Right lobe of liver (tissue), 6 donors: Measurements from ENCODE around the gene JUNB. TPM values are rescaled to one million over a fixed set of nuclear protein-coding genes. Genes with fewer than 3 reads are reported as not detected.

Experiments
- ATAC-seq, 4 donors: fragments of 200-7000 bp; cut with Tn5 transposase; one replicate each; pipeline ENCODE4 v1.9.1; 2020; ENCODE audit warnings: mild to moderate bottlenecking in 4 of 4, moderate library complexity in 4 of 4
- DNase-seq, 3 donors: peaks; one replicate each; pipeline ENCODE4 v3.0.0-alpha.2; 2020
- H3K27ac ChIP-seq, 3 donors: fragments of 200-600 bp; one replicate each; pipeline ENCODE4 v1.8.0; 2022
- H3K27me3 ChIP-seq, 2 donors: fragments of 200-600 bp; one replicate each; pipeline ENCODE4 v1.8.0; 2022
- H3K36me3 ChIP-seq, 4 donors: fragments of 200-600 bp; sonication (generic) in 1 of 4; one replicate each; pipeline versions ENCODE4 v1.5.1 to v1.8.0; 2017 to 2022; ENCODE audit warnings: control low read depth in 1 of 4
- H3K4me1 ChIP-seq, 4 donors: fragments of 200-600 bp; sonication (generic) in 1 of 4; one replicate each; pipeline versions ENCODE4 v1.5.1 to v1.8.0; 2017 to 2022; ENCODE audit warnings: control low read depth in 1 of 4
- H3K4me3 ChIP-seq, 3 donors: fragments of 200-600 bp; one replicate each; pipeline ENCODE4 v1.8.0; 2022
- H3K9me3 ChIP-seq, 4 donors: fragments of 200-600 bp; sonication (generic) in 1 of 4; one replicate each; pipeline versions ENCODE4 v1.5.1 to v1.8.0; 2017 to 2022; ENCODE audit warnings: control low read depth in 1 of 4
- POLR2A ChIP-seq: fragments of 450-650 bp; IDR thresholded peaks from one replicate; pipeline ENCODE4 v1.6.1; 2017; ENCODE audit warnings: antibody characterized with exemption, mild to moderate bottlenecking
- WGBS: methylation state at CpG from one replicate; pipeline ENCODE4 v1.1.6; 2018; ENCODE audit warnings: low coverage, low lambda C conversion rate; ENCODE audit not compliant: insufficient coverage; ENCODE audit errors: missing lambda C conversion rate; 5-methylcytosine and 5-hydroxymethylcytosine counted together
- intact Hi-C, 2 donors: fragments of 100-400 bp; cut with DNase I; formaldehyde crosslinking; loops; one replicate each; pipeline versions ENCODE4 v1.11.2 to v1.14.1; 2022
- total RNA-seq, 6 experiments: library from RNA; depleted of rRNA in 2 of 6; stranded (reverse); fragments of >200 nt in 2 of 6; fragmentation: NEBNext Ultra II Directional in 3 of 6; extraction: Animal tissue kit (Norgen Biotek cat#: 25700) in 3 of 6; gene quantifications; one replicate each; pipeline versions ENCODE4 v1.1.0 to v1.2.4, GENCODE V29; 2016 to 2023
- TF ChIP-seq, protein P1 (sequence below), 4 donors: fragments of 200-600 bp in 3 of 4; fragments of 450-650 bp in 1 of 4; IDR thresholded peaks; one replicate each; pipeline versions ENCODE4 v1.5.1 to v1.8.0; 2016 to 2022; ENCODE audit warnings: antibody characterized with exemption in 4 of 4, mild to moderate bottlenecking in 2 of 4
- donor health status: DM: no; HTN: yes; CAD: no.
- donor health status: DM: no; HTN: no; CAD: no.
- donor health status: DM: no; HTN: no; CAD: no.
- donor health status: DM: no; HTN: yes; CAD: no.
- donor health status: DM: no; HTN: yes; CAD: no.

The JUNB gene
- total RNA-seq, 6 experiments from 2014 or later = 10.2 to 378 (median 66.0) TPM

DNA sequence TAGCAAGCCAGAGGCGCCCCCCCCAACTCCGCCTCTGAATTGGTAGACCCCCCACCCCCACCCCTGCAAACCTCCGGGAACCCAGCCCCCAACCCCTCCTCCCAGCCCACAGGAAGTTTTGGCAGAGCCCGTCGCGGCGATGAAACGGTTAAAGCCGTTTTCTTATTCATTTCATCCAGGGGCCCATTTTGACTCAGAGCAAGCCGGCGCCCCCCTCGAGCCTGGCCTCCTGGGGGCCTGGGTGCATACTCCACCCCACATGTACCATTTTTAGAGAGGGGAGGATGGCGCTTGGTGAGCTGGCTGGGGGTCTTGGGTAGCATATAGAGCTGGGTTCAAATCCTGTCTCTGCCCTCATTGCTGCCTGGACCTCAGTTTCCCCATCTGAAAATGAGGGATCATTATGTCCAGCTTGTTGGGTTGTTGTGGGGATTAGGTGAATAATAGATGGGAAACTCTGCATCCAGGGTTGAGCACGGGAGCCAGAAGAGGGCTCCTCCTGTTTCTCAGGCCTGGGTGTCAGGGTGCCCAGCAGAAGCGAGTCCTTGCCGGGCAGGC, 7.9 kb upstream of the JUNB start:
- no peak for ATAC-seq
- H3K4me1 ChIP-seq = peaks cover 0 to 35% (median 15%) of the 10 kb centered on the region in 4 donors

DNA sequence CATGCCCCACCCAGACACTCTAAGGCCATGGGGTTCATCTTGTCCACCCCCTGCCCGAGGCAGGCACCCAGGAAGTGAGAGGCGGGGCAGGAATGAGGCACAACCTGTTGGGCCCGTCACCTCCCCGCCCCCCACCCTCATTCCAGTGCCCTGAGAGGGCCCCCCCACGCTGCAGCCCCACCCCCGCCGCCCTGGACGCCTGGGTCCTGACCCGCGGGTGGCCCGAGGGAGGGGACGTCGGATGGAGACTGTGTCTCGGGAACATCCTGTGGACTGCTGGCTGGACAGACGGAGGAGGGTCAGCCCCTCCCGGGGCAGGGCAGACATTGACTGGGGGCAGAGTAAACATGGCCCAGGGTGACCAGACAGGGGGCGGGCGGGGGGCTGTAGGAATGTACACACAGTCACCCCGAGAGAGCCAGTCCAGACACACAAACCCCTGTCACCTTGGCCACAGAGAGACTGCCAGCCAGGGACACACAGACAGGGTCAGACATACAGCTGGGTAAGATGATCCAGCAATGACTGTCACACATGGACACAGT, 7.4 kb upstream of the JUNB start:
- Histone ChIP-seq H3K4me3 (no peak overlapping the region), H3K9me3 (no peaks in the 10 kb centered on the region), H3K27ac (peak overlapping the region; percentile 73 to 96 (median 73)), H3K27me3 (no peaks in the 10 kb centered on the region), H3K4me1 (peaks cover 0 to 36% (median 15%) of the 10 kb centered on the region in 4 donors), H3K36me3 (no peaks in the 10 kb centered on the region)
- TF ChIP-seq, protein P1, sequence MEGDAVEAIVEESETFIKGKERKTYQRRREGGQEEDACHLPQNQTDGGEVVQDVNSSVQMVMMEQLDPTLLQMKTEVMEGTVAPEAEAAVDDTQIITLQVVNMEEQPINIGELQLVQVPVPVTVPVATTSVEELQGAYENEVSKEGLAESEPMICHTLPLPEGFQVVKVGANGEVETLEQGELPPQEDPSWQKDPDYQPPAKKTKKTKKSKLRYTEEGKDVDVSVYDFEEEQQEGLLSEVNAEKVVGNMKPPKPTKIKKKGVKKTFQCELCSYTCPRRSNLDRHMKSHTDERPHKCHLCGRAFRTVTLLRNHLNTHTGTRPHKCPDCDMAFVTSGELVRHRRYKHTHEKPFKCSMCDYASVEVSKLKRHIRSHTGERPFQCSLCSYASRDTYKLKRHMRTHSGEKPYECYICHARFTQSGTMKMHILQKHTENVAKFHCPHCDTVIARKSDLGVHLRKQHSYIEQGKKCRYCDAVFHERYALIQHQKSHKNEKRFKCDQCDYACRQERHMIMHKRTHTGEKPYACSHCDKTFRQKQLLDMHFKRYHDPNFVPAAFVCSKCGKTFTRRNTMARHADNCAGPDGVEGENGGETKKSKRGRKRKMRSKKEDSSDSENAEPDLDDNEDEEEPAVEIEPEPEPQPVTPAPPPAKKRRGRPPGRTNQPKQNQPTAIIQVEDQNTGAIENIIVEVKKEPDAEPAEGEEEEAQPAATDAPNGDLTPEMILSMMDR (IDR thresholded peaks at IDR 0.05) = no peak
- no peak for TF ChIP-seq POLR2A
- ATAC-seq = peak; percentile 5 to 48 (median 14)
- WGBS = 7% methylated on average over 6 of the region's 19 CpGs
- intact Hi-C loops = no loop called here
- peak; percentile 67 to 74 (median 73) for DNase-seq

More for the DNA sequence above, 7.9 kb upstream of the JUNB start:
- Histone ChIP-seq H3K36me3 (no peaks in the 10 kb centered on the region), H3K27me3 (no peaks in the 10 kb centered on the region), H3K9me3 (no peaks in the 10 kb centered on the region), H3K27ac (peak overlapping the region; percentile 73 to 96 (median 73)), H3K4me3 (peak overlapping the region in 2 of 3 donors; percentile 53 to 56)
- DNase-seq = no peak
- intact Hi-C loops = no loop called here
- 15% methylated on average over 12 of the region's 16 CpGs for whole genome bisulfite sequencing
- peak; percentile 26 for TF ChIP-seq POLR2A
- TF ChIP-seq, protein P1 (IDR thresholded peaks at IDR 0.05) = no peak

DNA sequence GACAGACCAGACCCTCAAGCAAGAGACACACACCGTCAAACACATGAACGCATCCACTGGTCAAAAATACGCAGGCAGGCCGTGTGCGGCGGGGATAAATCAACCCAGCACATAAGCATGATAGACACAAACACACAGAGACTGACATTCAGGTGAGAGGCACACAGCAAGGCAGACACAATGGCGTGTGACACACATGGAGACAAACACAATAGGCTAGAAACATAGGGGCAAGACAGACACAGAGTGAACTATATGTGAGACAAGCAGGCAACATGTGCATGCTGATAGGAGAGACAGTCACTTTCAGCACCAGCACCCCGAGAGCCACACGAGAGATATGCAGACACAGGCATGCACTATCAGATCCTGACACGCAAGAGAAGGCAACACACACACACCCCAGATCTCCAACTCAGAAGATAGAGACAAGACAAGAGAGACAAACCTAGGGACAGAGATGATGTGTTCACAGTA, 6.9 kb upstream of the JUNB start:
- H3K27me3 ChIP-seq = no peaks in the 10 kb centered on the region
- intact Hi-C loops = no loop called here
- no peaks in the 10 kb centered on the region for H3K36me3 ChIP-seq
- peak overlapping the region; percentile 73 to 96 (median 73) for H3K27ac ChIP-seq
- H3K4me1 ChIP-seq = peaks cover 0 to 36% (median 17%) of the 10 kb centered on the region in 4 donors
- no peak overlapping the region for H3K4me3 ChIP-seq
- no peak for DNase-seq
- no peak for ATAC-seq
- WGBS = 62% methylated on average over 2 of the region's 10 CpGs
- no peaks in the 10 kb centered on the region for H3K9me3 ChIP-seq
- TF ChIP-seq, protein P1 (IDR thresholded peaks at IDR 0.05) = no peak
- no peak for TF ChIP-seq POLR2A

DNA sequence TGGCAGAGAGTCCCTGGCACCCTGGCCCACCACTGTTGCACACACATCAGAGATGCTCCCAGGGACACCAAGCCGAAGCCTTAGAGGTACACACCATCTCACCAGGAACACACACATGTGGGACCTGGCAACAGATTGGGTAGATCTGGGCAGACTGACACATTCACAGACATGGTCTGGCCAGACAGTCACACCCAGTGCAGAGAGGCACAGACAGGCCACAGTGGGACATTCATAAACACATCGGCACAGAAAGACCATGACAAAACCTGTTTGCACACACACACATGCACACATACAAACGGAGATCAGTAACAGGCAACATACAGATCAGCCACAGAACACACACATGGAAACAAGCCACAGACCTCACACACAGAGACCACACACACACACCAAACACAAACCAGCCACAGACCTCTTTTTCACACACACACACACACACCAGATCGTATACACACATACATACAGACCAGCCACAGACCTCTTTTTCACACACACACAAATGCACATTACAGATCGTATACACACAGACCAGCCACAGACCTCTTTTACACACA, 6.3 kb upstream of the JUNB start:
- intact Hi-C loops = no loop called here
- Histone ChIP-seq H3K27me3 (no peaks in the 10 kb centered on the region), H3K36me3 (no peaks in the 10 kb centered on the region), H3K27ac (peak overlapping the region; percentile 73 to 100 (median 96)), H3K4me1 (peaks cover 0 to 35% (median 17%) of the 10 kb centered on the region in 4 donors), H3K4me3 (no peak overlapping the region), H3K9me3 (no peaks in the 10 kb centered on the region)
- ATAC-seq (no peak), DNase-seq (no peak)
- 55% methylated on average over 3 of the region's 5 CpGs for WGBS
- TF ChIP-seq, protein P1 (IDR thresholded peaks at IDR 0.05) = no peak
- no peak for TF ChIP-seq POLR2A
